ENCODE data around the gene FOXL3.

DNA sequence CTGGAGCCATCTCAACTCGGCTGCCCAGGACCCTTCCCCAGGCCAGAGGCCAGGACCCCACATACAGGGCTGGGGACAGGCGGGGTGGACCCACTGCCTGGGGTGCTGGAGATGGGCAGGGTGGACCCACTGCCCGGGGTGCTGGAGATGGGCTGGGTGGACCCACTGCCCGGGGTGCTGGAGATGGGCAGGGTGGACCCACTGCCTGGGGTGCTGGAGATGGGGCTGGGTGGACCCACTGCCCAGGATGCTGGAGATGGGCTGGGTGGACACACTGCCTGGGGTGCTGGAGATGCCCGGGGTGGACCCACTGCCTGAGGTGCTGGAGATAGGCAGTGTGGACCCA lies 32.4 kb upstream of the FOXL3 start:
- no peak for TF ChIP-seq YY1 (IDR thresholded peaks at IDR 0.05)
- TF ChIP-seq, protein P1, sequence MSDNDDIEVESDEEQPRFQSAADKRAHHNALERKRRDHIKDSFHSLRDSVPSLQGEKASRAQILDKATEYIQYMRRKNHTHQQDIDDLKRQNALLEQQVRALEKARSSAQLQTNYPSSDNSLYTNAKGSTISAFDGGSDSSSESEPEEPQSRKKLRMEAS (IDR thresholded peaks at IDR 0.05): no peak
- TF ChIP-seq, protein P2, sequence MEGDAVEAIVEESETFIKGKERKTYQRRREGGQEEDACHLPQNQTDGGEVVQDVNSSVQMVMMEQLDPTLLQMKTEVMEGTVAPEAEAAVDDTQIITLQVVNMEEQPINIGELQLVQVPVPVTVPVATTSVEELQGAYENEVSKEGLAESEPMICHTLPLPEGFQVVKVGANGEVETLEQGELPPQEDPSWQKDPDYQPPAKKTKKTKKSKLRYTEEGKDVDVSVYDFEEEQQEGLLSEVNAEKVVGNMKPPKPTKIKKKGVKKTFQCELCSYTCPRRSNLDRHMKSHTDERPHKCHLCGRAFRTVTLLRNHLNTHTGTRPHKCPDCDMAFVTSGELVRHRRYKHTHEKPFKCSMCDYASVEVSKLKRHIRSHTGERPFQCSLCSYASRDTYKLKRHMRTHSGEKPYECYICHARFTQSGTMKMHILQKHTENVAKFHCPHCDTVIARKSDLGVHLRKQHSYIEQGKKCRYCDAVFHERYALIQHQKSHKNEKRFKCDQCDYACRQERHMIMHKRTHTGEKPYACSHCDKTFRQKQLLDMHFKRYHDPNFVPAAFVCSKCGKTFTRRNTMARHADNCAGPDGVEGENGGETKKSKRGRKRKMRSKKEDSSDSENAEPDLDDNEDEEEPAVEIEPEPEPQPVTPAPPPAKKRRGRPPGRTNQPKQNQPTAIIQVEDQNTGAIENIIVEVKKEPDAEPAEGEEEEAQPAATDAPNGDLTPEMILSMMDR (IDR thresholded peaks at IDR 0.05; ENCODE audit: low read depth, low read length, missing input control): no peak
- TF ChIP-seq RAD21 (IDR thresholded peaks at IDR 0.05): no peak
- no peak for TF ChIP-seq REST (IDR thresholded peaks at IDR 0.05)
- TF ChIP-seq SP1 (IDR thresholded peaks at IDR 0.05): no peak
- TF ChIP-seq FOXA1 (IDR thresholded peaks at IDR 0.05): no peak
- TF ChIP-seq, protein P3, sequence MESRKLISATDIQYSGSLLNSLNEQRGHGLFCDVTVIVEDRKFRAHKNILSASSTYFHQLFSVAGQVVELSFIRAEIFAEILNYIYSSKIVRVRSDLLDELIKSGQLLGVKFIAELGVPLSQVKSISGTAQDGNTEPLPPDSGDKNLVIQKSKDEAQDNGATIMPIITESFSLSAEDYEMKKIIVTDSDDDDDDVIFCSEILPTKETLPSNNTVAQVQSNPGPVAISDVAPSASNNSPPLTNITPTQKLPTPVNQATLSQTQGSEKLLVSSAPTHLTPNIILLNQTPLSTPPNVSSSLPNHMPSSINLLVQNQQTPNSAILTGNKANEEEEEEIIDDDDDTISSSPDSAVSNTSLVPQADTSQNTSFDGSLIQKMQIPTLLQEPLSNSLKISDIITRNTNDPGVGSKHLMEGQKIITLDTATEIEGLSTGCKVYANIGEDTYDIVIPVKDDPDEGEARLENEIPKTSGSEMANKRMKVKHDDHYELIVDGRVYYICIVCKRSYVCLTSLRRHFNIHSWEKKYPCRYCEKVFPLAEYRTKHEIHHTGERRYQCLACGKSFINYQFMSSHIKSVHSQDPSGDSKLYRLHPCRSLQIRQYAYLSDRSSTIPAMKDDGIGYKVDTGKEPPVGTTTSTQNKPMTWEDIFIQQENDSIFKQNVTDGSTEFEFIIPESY (IDR thresholded peaks at IDR 0.05): no peak

Data from liver (tissue), 3 donors.